ENCODE results near the gene ATP1A1. TPM values are rescaled to one million over a fixed set of nuclear protein-coding genes. Genes with fewer than 3 reads are reported as not detected.
A peak's percentile ranks its signal among the peaks of the same experiment; 100 is the strongest.

ATP1A1 gene
- total RNA-seq, 2 experiments from 2014 or later: 203 to 204 TPM

DNA sequence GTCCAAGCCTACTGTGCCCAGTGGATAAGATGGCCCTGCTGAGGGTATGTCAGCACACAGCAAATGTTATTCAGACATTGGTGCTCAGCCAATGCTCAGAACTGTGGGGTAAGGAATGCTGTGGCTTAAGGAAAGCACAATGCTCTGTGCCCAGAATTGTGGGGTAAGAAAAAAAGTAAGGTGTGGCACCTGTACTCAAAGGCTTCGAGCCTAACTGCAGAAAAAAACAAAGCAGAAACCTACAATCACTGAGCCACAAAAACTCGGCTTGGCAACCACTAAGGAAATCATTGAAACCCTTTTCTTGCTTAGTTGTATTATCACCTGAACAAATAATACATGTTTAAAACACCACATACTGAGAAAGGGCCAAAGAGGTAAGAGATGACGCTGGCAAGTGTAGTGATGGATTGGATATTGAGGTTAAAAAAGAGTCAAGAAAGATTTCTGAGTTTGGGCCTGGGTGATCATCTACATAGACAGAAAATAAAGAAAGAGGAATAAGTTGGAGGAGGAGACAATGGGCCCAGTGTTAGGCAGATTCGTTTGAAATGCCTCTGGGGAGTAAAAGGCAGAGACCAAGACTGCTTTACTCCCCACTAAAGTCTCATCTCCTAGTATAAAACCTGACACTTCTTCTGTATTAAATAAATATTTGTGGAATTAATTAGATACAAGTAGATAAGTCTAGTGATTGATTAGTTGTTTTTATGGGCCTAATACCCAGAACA, 25.9 kb upstream of the ATP1A1 start:
- Mint-ChIP-seq H3K27ac (peak overlapping the region; percentile 33), H3K4me1 (ENCODE audit: low read depth) (peaks cover 14% of the 10 kb centered on the region), H3K4me3 (no peak overlapping the region), H3K27me3 (ENCODE audit: low read depth) (no peaks in the 10 kb centered on the region), H3K9me3 (ENCODE audit: insufficient read depth) (no peaks in the 10 kb centered on the region), H3K36me3 (ENCODE audit: low read depth) (no peaks in the 10 kb centered on the region)
- ATAC-seq (no peak), DNase-seq (no peak)
- ChIA-PET CTCF (interaction anchor here (1.1 kb wide), 1 partner anchor 208 kb away, joined by 5 read pairs; no protein-coding TSS in a partner anchor), POLR2A (no interaction called here)

GRCh38 chr1:116347696-116348095, 25.3 kb upstream of the ATP1A1 start:
- ChIA-PET POLR2A (no interaction called here), CTCF (interaction anchor here (1.1 to 1.6 kb wide), 2 partner anchors 137 to 209 kb away, joined by 5 to 8 read pairs; no protein-coding TSS in a partner anchor)
- Mint-ChIP-seq H3K27me3 (ENCODE audit: low read depth) (no peaks in the 10 kb centered on the region), H3K4me1 (ENCODE audit: low read depth) (peaks cover 19% of the 10 kb centered on the region), H3K36me3 (ENCODE audit: low read depth) (no peaks in the 10 kb centered on the region), H3K27ac (no peak overlapping the region), H3K4me3 (no peak overlapping the region), H3K9me3 (ENCODE audit: insufficient read depth) (no peaks in the 10 kb centered on the region)
- DNase-seq (no peak), ATAC-seq (no peak)

DNA sequence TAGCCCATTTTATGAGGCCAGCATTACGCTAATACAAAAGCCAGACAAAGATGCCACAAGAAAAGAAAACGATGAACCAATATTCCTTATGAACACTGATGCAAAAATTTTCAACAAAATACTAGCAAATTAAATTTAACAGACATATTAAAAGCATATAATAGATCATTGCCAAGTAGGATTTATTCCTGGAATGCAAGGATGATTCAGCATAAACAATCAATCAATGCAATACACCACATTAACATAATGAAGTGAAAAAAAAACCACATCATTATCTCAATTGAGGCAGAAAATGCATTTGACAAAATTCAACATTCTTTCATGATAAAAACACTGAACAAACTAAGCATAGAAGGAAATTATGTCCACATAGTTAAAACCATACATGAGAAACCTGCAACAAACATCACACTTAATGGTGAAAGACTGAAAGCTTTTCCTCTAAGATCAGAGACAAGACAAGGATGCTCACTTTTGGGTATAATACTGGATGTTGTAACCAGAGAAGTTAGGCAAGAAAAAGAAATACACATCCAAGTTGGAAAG, 22.9 kb upstream of the ATP1A1 start:
- no peaks in the 10 kb centered on the region for H3K9me3 Mint-ChIP-seq (ENCODE audit: insufficient read depth)
- DNase-seq (no peak), ATAC-seq (no peak)
- POLR2A ChIA-PET: no interaction called here
- H3K4me1 Mint-ChIP-seq (ENCODE audit: low read depth): peaks cover 19% of the 10 kb centered on the region
- no peak overlapping the region for H3K4me3 Mint-ChIP-seq
- CTCF ChIA-PET: interaction anchor here (1.2 kb wide), 1 partner anchor 136 kb away, joined by 3 read pairs; no protein-coding TSS in a partner anchor
- no peaks in the 10 kb centered on the region for H3K36me3 Mint-ChIP-seq (ENCODE audit: low read depth)
- H3K27ac Mint-ChIP-seq: no peak overlapping the region
- H3K27me3 Mint-ChIP-seq (ENCODE audit: low read depth): no peaks in the 10 kb centered on the region

- no peak overlapping the region for H3K4me3 Mint-ChIP-seq
- peaks cover 18% of the 10 kb centered on the region for H3K4me1 Mint-ChIP-seq (ENCODE audit: low read depth)
- no peaks in the 10 kb centered on the region for H3K27me3 Mint-ChIP-seq (ENCODE audit: low read depth)
- no peaks in the 10 kb centered on the region for H3K9me3 Mint-ChIP-seq (ENCODE audit: insufficient read depth)
- CTCF ChIA-PET: no interaction called here
- no peak overlapping the region for H3K27ac Mint-ChIP-seq
- DNase-seq: no peak
- no peaks in the 10 kb centered on the region for H3K36me3 Mint-ChIP-seq (ENCODE audit: low read depth)
- no peak for ATAC-seq
- POLR2A ChIA-PET: no interaction called here
These were observed 21.1 kb upstream of the ATP1A1 start for GRCh38 chr1:116351914-116352313.

GRCh38 chr1:116352349-116352813, 20.7 kb upstream of the ATP1A1 start:
- ChIA-PET CTCF (no interaction called here), POLR2A (no interaction called here)
- H3K27me3 Mint-ChIP-seq (ENCODE audit: low read depth): no peaks in the 10 kb centered on the region
- H3K4me3 Mint-ChIP-seq: no peak overlapping the region
- H3K4me1 Mint-ChIP-seq (ENCODE audit: low read depth): peaks cover 14% of the 10 kb centered on the region
- ATAC-seq (no peak), DNase-seq (no peak)
- no peak overlapping the region for H3K27ac Mint-ChIP-seq
- no peaks in the 10 kb centered on the region for H3K9me3 Mint-ChIP-seq (ENCODE audit: insufficient read depth)
- H3K36me3 Mint-ChIP-seq (ENCODE audit: low read depth): no peaks in the 10 kb centered on the region

GRCh38 chr1:116353155-116353554, 19.9 kb upstream of the ATP1A1 start:
- no peak for DNase-seq
- H3K27me3 Mint-ChIP-seq (ENCODE audit: low read depth): peaks cover 4% of the 10 kb centered on the region
- POLR2A ChIA-PET: no interaction called here
- H3K4me3 Mint-ChIP-seq: no peak overlapping the region
- CTCF ChIA-PET: no interaction called here
- no peaks in the 10 kb centered on the region for H3K36me3 Mint-ChIP-seq (ENCODE audit: low read depth)
- no peaks in the 10 kb centered on the region for H3K9me3 Mint-ChIP-seq (ENCODE audit: insufficient read depth)
- H3K27ac Mint-ChIP-seq: no peak overlapping the region
- peaks cover 11% of the 10 kb centered on the region for H3K4me1 Mint-ChIP-seq (ENCODE audit: low read depth)
- ATAC-seq: no peak

GRCh38 chr1:116356067-116356466, 17.0 kb upstream of the ATP1A1 start:
- peaks cover 11% of the 10 kb centered on the region for H3K4me1 Mint-ChIP-seq (ENCODE audit: low read depth)
- H3K9me3 Mint-ChIP-seq (ENCODE audit: insufficient read depth): no peaks in the 10 kb centered on the region
- DNase-seq (no peak), ATAC-seq (no peak)
- H3K27ac Mint-ChIP-seq: no peak overlapping the region
- peaks cover 8% of the 10 kb centered on the region for H3K27me3 Mint-ChIP-seq (ENCODE audit: low read depth)
- no peak overlapping the region for H3K4me3 Mint-ChIP-seq
- CTCF ChIA-PET: no interaction called here
- POLR2A ChIA-PET: no interaction called here
- no peaks in the 10 kb centered on the region for H3K36me3 Mint-ChIP-seq (ENCODE audit: low read depth)

- H3K9me3 Mint-ChIP-seq (ENCODE audit: insufficient read depth): no peaks in the 10 kb centered on the region
- ChIA-PET POLR2A (no interaction called here), CTCF (interaction anchor here (3.9 kb wide), 1 partner anchor 128 kb away, joined by 22 read pairs; no protein-coding TSS in a partner anchor)
- peaks cover 11% of the 10 kb centered on the region for H3K4me1 Mint-ChIP-seq (ENCODE audit: low read depth)
- ATAC-seq: no peak
- H3K27ac Mint-ChIP-seq: no peak overlapping the region
- H3K36me3 Mint-ChIP-seq (ENCODE audit: low read depth): no peaks in the 10 kb centered on the region
- DNase-seq: no peak
- peaks cover 8% of the 10 kb centered on the region for H3K27me3 Mint-ChIP-seq (ENCODE audit: low read depth)
- no peak overlapping the region for H3K4me3 Mint-ChIP-seq
These were observed 16.4 kb upstream of the ATP1A1 start for GRCh38 chr1:116356673-116357072.

DNA sequence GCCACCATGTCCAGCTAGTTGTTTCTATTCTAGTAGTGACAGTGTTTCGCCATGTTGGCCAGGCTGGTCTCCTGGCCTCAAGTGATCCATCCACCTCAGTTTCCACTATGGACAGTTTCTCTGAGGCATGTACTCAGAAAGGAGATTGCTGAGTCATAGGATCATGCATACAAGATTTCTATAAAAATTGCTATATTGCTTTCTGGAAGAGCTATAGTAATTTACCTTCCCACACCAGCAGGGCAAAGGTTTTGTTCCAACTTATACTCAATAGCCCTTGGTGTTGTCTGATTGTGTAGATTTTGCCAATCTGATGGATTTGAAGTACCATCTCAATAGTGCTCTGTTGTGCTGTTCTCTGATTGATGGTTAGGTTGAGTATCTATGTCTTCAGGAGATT, 15.6 kb upstream of the ATP1A1 start:
- CTCF ChIA-PET: interaction anchor here (1.1 to 3.9 kb wide), 4 partner anchors 13 to 219 kb away, joined by 3 to 22 read pairs (median 4); no protein-coding TSS in a partner anchor
- ATAC-seq: no peak
- no peaks in the 10 kb centered on the region for H3K9me3 Mint-ChIP-seq (ENCODE audit: insufficient read depth)
- H3K27ac Mint-ChIP-seq: no peak overlapping the region
- no peaks in the 10 kb centered on the region for H3K36me3 Mint-ChIP-seq (ENCODE audit: low read depth)
- H3K4me1 Mint-ChIP-seq (ENCODE audit: low read depth): peaks cover 5% of the 10 kb centered on the region
- DNase-seq: no peak
- H3K27me3 Mint-ChIP-seq (ENCODE audit: low read depth): peaks cover 8% of the 10 kb centered on the region
- POLR2A ChIA-PET: interaction anchor here (0.5 kb wide), 1 partner anchor 26 kb away, joined by 3 read pairs; no protein-coding TSS in a partner anchor
- H3K4me3 Mint-ChIP-seq: no peak overlapping the region

DNA sequence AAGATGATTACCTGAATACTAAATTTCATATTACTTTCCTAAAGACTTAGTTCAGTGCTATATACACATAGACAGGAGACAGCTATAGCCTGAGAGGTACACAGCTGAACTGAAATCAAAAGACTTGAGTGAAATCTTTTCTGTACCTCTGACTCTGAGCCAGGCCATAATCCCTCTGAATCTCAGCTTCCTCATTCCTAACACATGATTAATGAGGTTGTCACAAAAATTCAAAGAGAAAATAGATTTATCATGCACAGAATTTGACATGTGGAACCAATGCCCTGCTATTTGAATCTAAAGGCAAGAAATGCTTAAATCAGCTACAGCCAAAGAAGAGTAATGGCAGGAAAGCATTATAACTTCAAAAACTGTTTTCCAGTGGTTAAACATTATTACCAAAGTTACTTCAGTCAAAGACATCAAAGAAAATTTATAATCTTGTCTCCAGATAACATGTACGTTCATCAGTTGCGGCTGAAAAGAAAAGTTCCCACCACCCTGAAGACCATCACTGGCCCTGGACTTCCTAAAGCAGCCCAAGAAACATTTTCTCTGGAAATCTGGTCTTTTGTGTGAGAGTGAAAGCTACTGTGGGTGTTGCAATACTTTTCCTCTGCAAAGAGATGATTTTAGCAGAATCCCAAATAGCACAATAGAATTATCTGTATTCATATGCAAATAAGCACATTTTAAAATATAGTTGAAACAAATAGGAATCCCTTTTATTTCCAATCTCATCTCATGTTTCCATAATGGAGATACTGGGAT, 13.8 kb upstream of the ATP1A1 start:
- Mint-ChIP-seq H3K4me1 (ENCODE audit: low read depth) (peaks cover 4% of the 10 kb centered on the region), H3K4me3 (no peak overlapping the region), H3K36me3 (ENCODE audit: low read depth) (no peaks in the 10 kb centered on the region), H3K27ac (no peak overlapping the region), H3K27me3 (ENCODE audit: low read depth) (peaks cover 9% of the 10 kb centered on the region), H3K9me3 (ENCODE audit: insufficient read depth) (no peaks in the 10 kb centered on the region)
- DNase-seq (no peak), ATAC-seq (no peak)
- ChIA-PET CTCF (interaction anchor here (0.8 to 3.9 kb wide), 4 partner anchors 31 to 220 kb away, joined by 5 to 22 read pairs (median 8); no protein-coding TSS in a partner anchor), POLR2A (no interaction called here)

- ChIA-PET POLR2A (no interaction called here), CTCF (interaction anchor here (0.8 to 3.9 kb wide), 4 partner anchors 31 to 221 kb away, joined by 5 to 22 read pairs (median 8); no protein-coding TSS in a partner anchor)
- ATAC-seq (no peak), DNase-seq (no peak)
- Mint-ChIP-seq H3K27ac (no peak overlapping the region), H3K4me3 (no peak overlapping the region), H3K4me1 (ENCODE audit: low read depth) (peaks cover 4% of the 10 kb centered on the region), H3K9me3 (ENCODE audit: insufficient read depth) (no peaks in the 10 kb centered on the region), H3K36me3 (ENCODE audit: low read depth) (no peaks in the 10 kb centered on the region), H3K27me3 (ENCODE audit: low read depth) (peaks cover 12% of the 10 kb centered on the region)
These were observed 13.2 kb upstream of the ATP1A1 start for GRCh38 chr1:116359871-116360270.

Data from activated CD8-positive, alpha-beta T cell treated with anti-CD3 and anti-CD28 coated beads, Interleukin-2, amount 10 ng/mL, durations not matched to agents 7 days and 5 days (primary cell).